HCT116 (cell line): ENCODE measurements around the gene IRX2. TPM values are rescaled to one million over a fixed set of nuclear protein-coding genes. Genes with fewer than 3 reads are reported as not detected.

ENCODE experiments used
- ATAC-seq: fragments of 200-7000 bp; cut with Tn5 transposase; 2 replicates; pipeline ENCODE4 v1.9.1; 2020; ENCODE audit warnings: mild to moderate bottlenecking, moderate library complexity
- BruUV-seq: library from RNA; stranded (reverse); fragments of 400-500 nt; replicated peaks from 2 replicates; lab custom pipeline; 2021; lab: Mats Ljungman, UMichigan
- CTCF ChIA-PET: fragments of 300-600 bp; sonication (Branson Sonifier 250); formaldehyde crosslinking; loops from one replicate; lab custom pipeline; 2021; ENCODE audit warnings: antibody characterized with exemption; lab: Charles Lee
- POLR2A ChIA-PET: fragments of 300-600, 350-600 bp; sonication (Branson Sonifier 250); formaldehyde crosslinking; loops from one replicate; lab custom pipeline; 2021; ENCODE audit warnings: antibody characterized with exemption; lab: Charles Lee
- RAD21 ChIA-PET, 2 experiments: fragments of 300-600 bp; sonication (Branson Sonifier 250); formaldehyde crosslinking; loops; one replicate each; lab custom pipeline; 2023; ENCODE audit warnings: low total read pairs in 2 of 2; ENCODE audit not compliant: uncharacterized antibody in 2 of 2, unreplicated experiment in 2 of 2, low non-redundant PET in 1 of 2; lab: Charles Lee
- DNase-seq: peaks from one replicate; pipeline ENCODE4 v3.0.0-alpha.2; 2010; ENCODE audit warnings: low read depth, low spot score
- H2AFZ ChIP-seq: fragments of 200-600 bp; shearing (Covaris generic), sonication (generic); 2 replicates; pipeline ENCODE4 v1.6.1; 2017; ENCODE audit warnings: low read depth, mixed run types, mixed read lengths, antibody characterized with exemption, low read length; ENCODE audit not compliant: poor library complexity, severe bottlenecking
- H3K27ac ChIP-seq: 2 replicates; pipeline ENCODE4 v1.5.1; 2012; ENCODE audit warnings: low read depth, low read length
- H3K27me3 ChIP-seq: fragments of 200-600 bp; sonication (generic); 2 replicates; pipeline ENCODE4 v1.6.1; 2016; ENCODE audit warnings: mixed run types, low read length, mixed read lengths; ENCODE audit not compliant: insufficient read depth
- H3K36me3 ChIP-seq, 2 experiments: fragments of 200-500 bp in 1 of 2; fragments of 200-600 bp in 1 of 2; sonication (Bioruptor generic) in 1 of 2; sonication (generic) in 1 of 2; 2 replicates each; pipeline versions ENCODE4 v1.5.1 to v1.6.1; 2014 to 2016; ENCODE audit warnings: low read length in 2 of 2, inconsistent platforms in 1 of 2, mixed read lengths in 1 of 2, mixed run types in 1 of 2; ENCODE audit not compliant: insufficient read depth in 2 of 2, control insufficient read depth in 1 of 2
- H3K4me1 ChIP-seq, 2 experiments: fragments of 200-600 bp in 1 of 2; sonication (generic) in 1 of 2; 2 replicates each; pipeline versions ENCODE4 v1.5.1 to v1.6.1; 2012 to 2017; ENCODE audit warnings: low read length in 2 of 2, inconsistent platforms in 1 of 2, mild to moderate bottlenecking in 1 of 2, mixed read lengths in 1 of 2, mixed run types in 1 of 2, moderate library complexity in 1 of 2; ENCODE audit not compliant: insufficient read depth in 2 of 2, control insufficient read depth in 1 of 2
- H3K4me2 ChIP-seq: fragments of 200-600 bp; sonication (generic); 2 replicates; pipeline ENCODE4 v1.6.1; 2017; ENCODE audit warnings: mixed run types, low read length, mixed read lengths
- H3K4me3 ChIP-seq, 2 experiments: fragments of 200-600 bp in 1 of 2; sonication (generic) in 1 of 2; replicated peaks in 1 of 2; 2 replicates each; pipeline ENCODE4 v1.5.1; 2011 to 2016; ENCODE audit warnings: low read length in 2 of 2, control low read depth in 1 of 2, low read depth in 1 of 2, mild to moderate bottlenecking in 1 of 2, mixed read lengths in 1 of 2, mixed run types in 1 of 2
- H3K79me2 ChIP-seq: fragments of 200-600 bp; sonication (generic); 2 replicates; pipeline ENCODE4 v1.6.1; 2017; ENCODE audit warnings: mild to moderate bottlenecking, mixed run types, low read length, moderate library complexity, mixed read lengths; ENCODE audit not compliant: insufficient read depth
- H3K9ac ChIP-seq: fragments of 200-600 bp; sonication (generic); 2 replicates; pipeline ENCODE4 v1.6.1; 2016; ENCODE audit warnings: low read length, mixed read lengths
- H3K9me2 ChIP-seq: fragments of 200-600 bp; sonication (generic), shearing (Covaris generic); 2 replicates; pipeline ENCODE4 v1.6.1; 2017; ENCODE audit warnings: mixed run types, mild to moderate bottlenecking, moderate library complexity; ENCODE audit not compliant: insufficient read depth
- H3K9me3 ChIP-seq, 2 experiments: fragments of 200-500 bp in 1 of 2; fragments of 200-600 bp in 1 of 2; sonication (Bioruptor generic) in 1 of 2; sonication (generic) in 1 of 2; 2 replicates each; pipeline ENCODE4 v1.6.1; 2014 to 2017; ENCODE audit warnings: low read length in 2 of 2, mixed read lengths in 2 of 2, inconsistent platforms in 1 of 2, low read depth in 1 of 2, mild to moderate bottlenecking in 1 of 2, mixed run types in 1 of 2, moderate library complexity in 1 of 2; ENCODE audit not compliant: control insufficient read depth in 1 of 2, insufficient read depth in 1 of 2
- H4K20me1 ChIP-seq: fragments of 200-600 bp; sonication (generic), shearing (Covaris generic); 2 replicates; pipeline ENCODE4 v1.6.1; 2017; ENCODE audit warnings: mixed run types, mild to moderate bottlenecking, moderate library complexity; ENCODE audit not compliant: insufficient read depth
- ATF3 ChIP-seq: IDR thresholded peaks from 2 replicates; pipeline ENCODE4 v1.6.1; 2012
- CBX3 ChIP-seq: IDR thresholded peaks from 2 replicates; pipeline ENCODE4 v1.6.1; 2012; ENCODE audit warnings: low read depth
- CEBPB ChIP-seq: IDR thresholded peaks from 2 replicates; pipeline ENCODE4 v1.6.1; 2012; ENCODE audit warnings: low read depth
- CTCF ChIP-seq, 3 experiments: fragments of 200-600 bp in 1 of 3; sonication (generic) in 1 of 3; IDR thresholded peaks in 2 of 3; conservative IDR thresholded peaks in 1 of 3; 2 replicates each; pipeline ENCODE4 v1.5.1; 2012 to 2017; ENCODE audit warnings: low read depth in 2 of 3, low read length in 2 of 3, antibody characterized with exemption in 1 of 3, borderline replicate concordance in 1 of 3, control low read depth in 1 of 3, mild to moderate bottlenecking in 1 of 3, mixed read lengths in 1 of 3, mixed run types in 1 of 3, moderate library complexity in 1 of 3; ENCODE audit not compliant: insufficient read depth in 1 of 3
- FOSL1 ChIP-seq: IDR thresholded peaks from 2 replicates; pipeline ENCODE4 v1.6.1; 2012; ENCODE audit warnings: low read depth
- MAX ChIP-seq: IDR thresholded peaks from 2 replicates; pipeline ENCODE4 v1.6.1; 2012
- POLR2A ChIP-seq: IDR thresholded peaks from 2 replicates; pipeline ENCODE4 v1.7.0; 2011; ENCODE audit warnings: borderline replicate concordance; ENCODE audit not compliant: insufficient read depth, insufficient read length; ENCODE audit errors: extremely low read depth
- RAD21 ChIP-seq: IDR thresholded peaks from 2 replicates; pipeline ENCODE4 v1.6.1; 2012; ENCODE audit warnings: low read depth, mild to moderate bottlenecking
- REST ChIP-seq: IDR thresholded peaks from 2 replicates; pipeline ENCODE4 v1.6.1; 2012; ENCODE audit warnings: low read depth
- SIN3A ChIP-seq: IDR thresholded peaks from 2 replicates; pipeline ENCODE4 v1.6.1; 2012; ENCODE audit warnings: low read depth
- YY1 ChIP-seq: IDR thresholded peaks from 2 replicates; pipeline ENCODE4 v1.6.1; 2011; ENCODE audit warnings: low read length, low read depth, moderate library complexity, mild to moderate bottlenecking; ENCODE audit not compliant: insufficient replicate concordance; ENCODE audit errors: extremely low read depth
- intact Hi-C: fragments of 100-400 bp; cut with micrococcal nuclease; formaldehyde crosslinking; loops from 2 replicates; pipeline ENCODE4 v1.10.0; 2022
- total RNA-seq: library from RNA; stranded (reverse); gene quantifications from one replicate; pipeline ENCODE4 v1.2.1, GENCODE V29; 2021; ENCODE audit not compliant: unreplicated experiment

The IRX2 gene
- total RNA-seq, 1 experiment from 2014 or later: not detected

GRCh38 chr5:2761921-2762488 lies 10.5 kb upstream of the IRX2 start:
- H3K79me2 ChIP-seq: no peaks in the 10 kb centered on the region
- ChIA-PET POLR2A (no interaction called here), CTCF (no interaction called here), RAD21 (no interaction called here)
- no peaks in the 10 kb centered on the region for H3K9me2 ChIP-seq
- no peak overlapping the region for H2AFZ ChIP-seq
- H3K36me3 ChIP-seq: no peaks in the 10 kb centered on the region
- H3K27ac ChIP-seq: no peak overlapping the region
- no TSS peak for BruUV-seq
- H3K27me3 ChIP-seq: no peaks in the 10 kb centered on the region
- no peaks in the 10 kb centered on the region for H3K4me1 ChIP-seq
- H3K4me3 ChIP-seq: no peak overlapping the region
- intact Hi-C loops: no loop called here
- no peak for TF ChIP-seq REST
- no peak for TF ChIP-seq MAX
- TF ChIP-seq POLR2A: no peak
- no peak for TF ChIP-seq FOSL1
- TF ChIP-seq SIN3A: no peak
- TF ChIP-seq CTCF (IDR thresholded peaks at IDR 0.05 in 2 of 3, conservative IDR thresholded peaks at IDR 0.05 in 1 of 3; ENCODE audit: borderline replicate concordance in 1 of 3, insufficient read depth in 1 of 3, low read depth in 2 of 3, low read length in 2 of 3): no peak
- no peak for TF ChIP-seq CBX3
- TF ChIP-seq ATF3: no peak
- TF ChIP-seq CEBPB: no peak
- TF ChIP-seq RAD21: no peak
- no peak for TF ChIP-seq YY1
- DNase-seq (no peak), ATAC-seq (no peak)
- peaks cover 0 to 21% of the 10 kb centered on the region in 2 experiments; a peak in 2 of 4 replicates for H3K9me3 ChIP-seq
- H3K9ac ChIP-seq: no peak overlapping the region
- H4K20me1 ChIP-seq: no peaks in the 10 kb centered on the region
- H3K4me2 ChIP-seq: no peak overlapping the region
